Activated T-helper 17 cell treated with anti-CD3 and anti-CD28 coated beads, Interleukin-2, amount 50 U/mL, for 72 hours (primary cell): Measurements from ENCODE around the gene ASPDH. TPM values are rescaled to one million over a fixed set of nuclear protein-coding genes. Genes with fewer than 3 reads are reported as not detected.
"Not testable (repeated sequence)": the region's sequence is repeated elsewhere in the genome, so short reads cannot be mapped to it uniquely, and the experiment has no call there.

Experiments
- ATAC-seq: fragments of 150-1000 bp; cut with Tn5 transposase; replicated peaks from 2 replicates; pipeline ENCODE4 v1.10.0; 2021; ENCODE audit warnings: mild to moderate bottlenecking, moderate library complexity
- H3K27ac Mint-ChIP-seq: one replicate; pipeline ENCODE4 v1.8.0; 2022; ENCODE audit warnings: mixed read lengths
- H3K27me3 Mint-ChIP-seq: one replicate; pipeline ENCODE4 v1.8.0; 2022; ENCODE audit warnings: mixed read lengths
- H3K36me3 Mint-ChIP-seq: one replicate; pipeline ENCODE4 v1.8.0; 2022; ENCODE audit warnings: low read depth, mild to moderate bottlenecking, mixed read lengths
- H3K4me1 Mint-ChIP-seq: one replicate; pipeline ENCODE4 v1.8.0; 2022; ENCODE audit warnings: mixed read lengths
- H3K4me3 Mint-ChIP-seq: one replicate; pipeline ENCODE4 v1.8.0; 2022; ENCODE audit warnings: mild to moderate bottlenecking, mixed read lengths
- H3K9me3 Mint-ChIP-seq: one replicate; pipeline ENCODE4 v1.8.0; 2022; ENCODE audit warnings: mixed read lengths
- total RNA-seq, 2 donors: library from RNA; stranded (reverse); gene quantifications; one replicate each; pipeline ENCODE4 v1.2.3, GENCODE V29; 2022

Gene ASPDH
- total RNA-seq, 2 donors from 2014 or later, result not detected

DNA sequence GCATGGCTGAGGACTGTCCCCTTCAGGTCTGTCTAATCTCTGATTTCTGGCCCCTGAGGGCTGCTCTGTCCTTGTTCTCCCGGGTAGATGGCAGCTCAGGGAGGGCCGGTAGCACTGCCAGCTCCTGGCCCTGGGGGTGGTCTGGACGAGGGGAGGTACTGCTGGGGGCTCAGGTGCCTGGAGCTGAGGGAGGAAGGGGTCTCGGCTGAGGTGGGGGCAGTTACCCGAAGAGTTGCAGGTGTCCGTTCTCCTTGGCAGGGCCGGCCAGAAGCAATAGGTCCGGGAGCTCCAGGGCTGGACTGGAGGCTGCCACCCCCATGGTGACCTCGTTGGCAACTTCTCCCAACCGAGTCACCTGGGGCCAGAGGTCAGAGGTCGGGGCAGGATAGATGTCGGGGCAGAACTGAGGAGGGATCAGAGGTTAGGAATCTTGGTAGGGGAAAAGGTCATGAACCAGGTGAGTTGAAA is 38.6 kb downstream of the ASPDH start:
- ATAC-seq, result no peak
- H3K36me3 Mint-ChIP-seq, result peaks cover 36% of the 10 kb centered on the region
- H3K9me3 Mint-ChIP-seq, result no peaks in the 10 kb centered on the region
- H3K4me1 Mint-ChIP-seq, result peaks cover 12% of the 10 kb centered on the region
- H3K27ac Mint-ChIP-seq, result peak overlapping the region; percentile 98
- peak overlapping the region; percentile 99 for H3K4me3 Mint-ChIP-seq
- no peaks in the 10 kb centered on the region for H3K27me3 Mint-ChIP-seq

GRCh38 chr19:50473336-50473735 is 40.4 kb downstream of the ASPDH start:
- H3K4me3 Mint-ChIP-seq, H3K9me3 Mint-ChIP-seq, H3K27me3 Mint-ChIP-seq, ATAC-seq: not testable (repeated sequence)
- H3K36me3 Mint-ChIP-seq, result peaks cover 24% of the 10 kb centered on the region
- H3K4me1 Mint-ChIP-seq, result peaks cover 12% of the 10 kb centered on the region
- peak overlapping the region; percentile 48 for H3K27ac Mint-ChIP-seq

DNA sequence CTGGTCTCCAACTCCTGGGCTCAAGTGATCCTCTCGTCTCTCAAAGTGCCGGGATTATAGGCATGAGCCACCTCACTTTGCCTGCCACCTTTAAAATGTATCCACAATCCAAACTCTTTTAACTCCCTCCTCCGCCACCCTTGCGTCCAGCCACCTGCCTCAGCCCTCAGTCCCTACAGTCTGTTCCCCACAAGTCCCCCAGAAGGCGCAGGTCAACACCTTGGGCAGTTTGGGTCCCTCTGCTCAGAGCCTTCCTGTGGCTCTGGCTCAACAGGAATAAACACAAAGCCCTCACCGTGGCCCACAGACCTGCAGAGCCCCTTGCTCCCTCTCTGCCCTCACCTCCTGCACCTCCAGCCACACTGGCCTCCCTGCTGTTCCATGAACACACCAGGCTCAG is 44.9 kb downstream of the ASPDH start:
- Mint-ChIP-seq H3K36me3 (no peaks in the 10 kb centered on the region), H3K27ac (peak overlapping the region; percentile 18), H3K9me3 (no peaks in the 10 kb centered on the region), H3K27me3 (peaks cover 3% of the 10 kb centered on the region), H3K4me1 (no peaks in the 10 kb centered on the region), H3K4me3 (no peak overlapping the region)
- no peak for ATAC-seq

DNA sequence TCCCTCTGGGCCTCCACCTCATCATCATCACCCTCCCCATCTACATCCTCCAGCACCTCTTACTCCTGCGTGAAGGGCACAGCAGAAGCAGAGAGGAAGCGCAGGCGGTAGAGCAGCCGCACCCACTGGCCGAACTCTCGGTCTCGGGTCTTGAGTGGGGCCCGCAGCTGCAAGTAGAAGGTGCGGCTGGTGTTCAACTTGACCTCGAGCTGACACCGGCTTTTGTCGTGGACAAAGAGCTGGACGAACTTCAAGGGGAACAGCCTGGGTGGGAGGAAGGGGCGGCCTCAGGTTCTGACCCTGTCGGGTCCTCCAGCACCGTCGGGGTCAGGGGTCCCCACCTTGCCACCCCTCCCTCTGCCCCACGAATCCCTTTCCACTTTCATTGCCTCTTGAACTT is 46.1 kb downstream of the ASPDH start:
- no peaks in the 10 kb centered on the region for H3K9me3 Mint-ChIP-seq
- H3K27ac Mint-ChIP-seq, result no peak overlapping the region
- H3K4me1 Mint-ChIP-seq, result no peaks in the 10 kb centered on the region
- H3K36me3 Mint-ChIP-seq, result no peaks in the 10 kb centered on the region
- H3K4me3 Mint-ChIP-seq, result no peak overlapping the region
- ATAC-seq, result no peak
- H3K27me3 Mint-ChIP-seq, result peaks cover 7% of the 10 kb centered on the region

- Mint-ChIP-seq H3K4me1 (no peaks in the 10 kb centered on the region), H3K9me3 (no peaks in the 10 kb centered on the region), H3K27ac (no peak overlapping the region), H3K4me3 (no peak overlapping the region), H3K27me3 (peaks cover 7% of the 10 kb centered on the region), H3K36me3 (no peaks in the 10 kb centered on the region)
- ATAC-seq, result no peak
Measured at GRCh38 chr19:50466706-50467039, 47.0 kb downstream of the ASPDH start.

GRCh38 chr19:50465986-50466705 is 47.6 kb downstream of the ASPDH start:
- Mint-ChIP-seq H3K9me3 (no peaks in the 10 kb centered on the region), H3K27me3 (peaks cover 7% of the 10 kb centered on the region), H3K4me3 (no peak overlapping the region), H3K36me3 (no peaks in the 10 kb centered on the region), H3K4me1 (peaks cover 4% of the 10 kb centered on the region), H3K27ac (no peak overlapping the region)
- ATAC-seq, result no peak

DNA sequence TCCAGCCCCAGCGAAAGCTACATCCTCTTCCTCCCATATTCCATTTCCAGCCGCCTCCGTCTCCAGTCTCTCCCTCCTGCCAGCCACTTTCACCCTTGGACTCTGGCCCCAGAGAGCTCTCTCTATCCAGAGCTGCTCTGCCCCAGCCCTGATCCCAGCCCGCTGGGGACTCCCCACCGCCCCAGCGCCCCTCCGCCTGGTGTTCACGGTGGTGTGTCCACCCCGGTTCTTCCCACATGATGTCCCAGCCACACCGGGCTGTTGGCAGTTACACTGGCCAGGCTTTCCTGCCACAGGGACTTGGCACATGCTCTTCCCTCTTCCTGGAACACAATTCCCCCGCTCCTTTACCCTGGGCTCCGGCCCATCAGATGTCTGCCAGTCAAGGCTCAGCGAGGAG is 48.7 kb downstream of the ASPDH start:
- Mint-ChIP-seq H3K4me1 (peaks cover 11% of the 10 kb centered on the region), H3K9me3 (no peaks in the 10 kb centered on the region), H3K36me3 (no peaks in the 10 kb centered on the region), H3K4me3 (no peak overlapping the region), H3K27ac (no peak overlapping the region), H3K27me3 (peaks cover 7% of the 10 kb centered on the region)
- ATAC-seq, result no peak

GRCh38 chr19:50464348-50464747 is 49.4 kb downstream of the ASPDH start:
- H3K4me1 Mint-ChIP-seq, result peaks cover 12% of the 10 kb centered on the region
- H3K36me3 Mint-ChIP-seq, result no peaks in the 10 kb centered on the region
- peaks cover 7% of the 10 kb centered on the region for H3K27me3 Mint-ChIP-seq
- no peak overlapping the region for H3K27ac Mint-ChIP-seq
- H3K4me3 Mint-ChIP-seq, result no peak overlapping the region
- no peaks in the 10 kb centered on the region for H3K9me3 Mint-ChIP-seq
- ATAC-seq, result no peak

- ATAC-seq, result no peak
- Mint-ChIP-seq H3K9me3 (no peaks in the 10 kb centered on the region), H3K27ac (no peak overlapping the region), H3K4me1 (peaks cover 12% of the 10 kb centered on the region), H3K36me3 (no peaks in the 10 kb centered on the region), H3K4me3 (no peak overlapping the region), H3K27me3 (peaks cover 4% of the 10 kb centered on the region)
Measured at GRCh38 chr19:50462970-50463369, 50.7 kb downstream of the ASPDH start.

Other genes starting within 250 kb of the ASPDH start
- gene KCNC3, start 184.5 kb downstream of the ASPDH start, total RNA-seq, result 10 to 100 TPM; 12.8 to 18.8 TPM
- 10 to 100 TPM; 54.6 to 86.0 TPM for gene NAPSA, start 148.3 kb downstream of the ASPDH start, total RNA-seq
- 10 to 100 TPM; 58.3 to 81.3 TPM for gene NR1H2, start 137.5 kb downstream of the ASPDH start, total RNA-seq
- 100 to 1,000 TPM; 146 to 202 TPM for gene POLD1, start 129.6 kb downstream of the ASPDH start, total RNA-seq
- gene SPIB, start 95.0 kb downstream of the ASPDH start, total RNA-seq, result 1 to 10 TPM; 1.9 to 2.4 TPM
- 1 to 10 TPM in 1 of 2 donors, under 1 TPM in 1; 0.28 to 4.6 TPM for gene MYBPC2, start 81.0 kb downstream of the ASPDH start, total RNA-seq
- 10 to 100 TPM; 31.3 to 57.8 TPM for gene EMC10, start 37.4 kb downstream of the ASPDH start, total RNA-seq
- 1 to 10 TPM in 1 of 2 donors, under 1 TPM in 1; 0.39 to 1.2 TPM for gene GARIN5A, start 37.1 kb downstream of the ASPDH start, total RNA-seq
- gene JOSD2, start 2.7 kb downstream of the ASPDH start, total RNA-seq, result 10 to 100 TPM; 37.5 to 45.8 TPM
- not detected for gene LRRC4B, start 54.5 kb upstream of the ASPDH start, total RNA-seq
- gene SYT3, start 126.0 kb upstream of the ASPDH start, total RNA-seq, result not detected
- gene C19orf81, start 135.5 kb upstream of the ASPDH start, total RNA-seq, result not detected
- not detected for gene SHANK1, start 205.9 kb upstream of the ASPDH start, total RNA-seq
- gene CLEC11A, start 209.5 kb upstream of the ASPDH start, total RNA-seq, result under 1 TPM; 0.24 to 0.45 TPM